ENCODE measurements around the gene TMEM130.
"Not testable (repeated sequence)": the region's sequence is repeated elsewhere in the genome, so short reads cannot be mapped to it uniquely, and the experiment has no call there.

GRCh38 chr7:98873610-98874009, 3.8 kb upstream of the TMEM130 start:
- TF ChIP-seq EZH2 (IDR thresholded peaks at IDR 0.05); POLR2AphosphoS5 (IDR thresholded peaks at IDR 0.05; ENCODE audit: borderline replicate concordance, low read depth, low read length): not testable (repeated sequence)
